HEK293 (cell line): Measurements from ENCODE around the gene CCDC61.

Experiments
- CTCF ChIA-PET: fragments of 350-600 bp; formaldehyde crosslinking; extraction: SDS; loops from one replicate; lab custom pipeline; 2021; ENCODE audit warnings: antibody characterized with exemption; lab: Yijun Ruan, JAX
- POLR2A ChIA-PET: fragments of 300-600 bp; formaldehyde crosslinking; extraction: SDS; loops from one replicate; lab custom pipeline; 2020; ENCODE audit warnings: antibody characterized with exemption, inconsistent platforms; lab: Yijun Ruan, JAX
- H3K27ac ChIP-seq: fragments of 200-500 bp; sonication (Bioruptor generic); 2 replicates; pipeline ENCODE4 v1.5.1; 2014; ENCODE audit warnings: low read depth, low read length, control low read depth, inconsistent platforms; ENCODE audit errors: extremely low read depth
- H3K36me3 ChIP-seq, 2 experiments: fragments of 200-500 bp in 1 of 2; sonication (Bioruptor generic) in 1 of 2; 1 replicate in 1 of 2; 2 replicates in 1 of 2; pipeline ENCODE4 v1.5.1; 2014 to 2017; ENCODE audit warnings: inconsistent platforms in 2 of 2, low read length in 2 of 2; ENCODE audit not compliant: control insufficient read depth in 2 of 2, insufficient read depth in 1 of 2
- H3K4me1 ChIP-seq: fragments of 200-500 bp; sonication (Bioruptor generic); 2 replicates; pipeline ENCODE4 v1.5.1; 2014; ENCODE audit warnings: mild to moderate bottlenecking, low read length, inconsistent platforms; ENCODE audit not compliant: control insufficient read depth, insufficient read depth
- H3K4me3 ChIP-seq: 2 replicates; pipeline ENCODE4 v1.5.1; 2011; ENCODE audit warnings: low read depth, mild to moderate bottlenecking, control low read depth, low read length, moderate library complexity
- H3K9me3 ChIP-seq: fragments of 200-500 bp; sonication (Bioruptor generic); 2 replicates; pipeline ENCODE4 v1.5.1; 2014; ENCODE audit warnings: low read depth, low read length, inconsistent platforms; ENCODE audit not compliant: control insufficient read depth, insufficient read depth
- FEZF1 ChIP-seq: fragments of 450-650 bp; formaldehyde crosslinking; IDR thresholded peaks from 2 replicates; pipeline ENCODE4 v1.5.1; 2016; ENCODE audit warnings: missing biosample characterization, missing genetic modification characterization
- KLF1 ChIP-seq: fragments of 450-650 bp; formaldehyde crosslinking; IDR thresholded peaks from 2 replicates; pipeline ENCODE4 v1.5.1; 2016; ENCODE audit warnings: missing biosample characterization, missing genetic modification characterization
- MZF1 ChIP-seq: fragments of 450-650 bp; formaldehyde crosslinking; IDR thresholded peaks from 2 replicates; pipeline ENCODE4 v1.5.1; 2017; ENCODE audit warnings: missing biosample characterization, missing genetic modification characterization, borderline replicate concordance
- SCRT1 ChIP-seq: fragments of 450-650 bp; formaldehyde crosslinking; IDR thresholded peaks from 2 replicates; pipeline ENCODE4 v1.5.1; 2016; ENCODE audit warnings: missing biosample characterization, missing genetic modification characterization, borderline replicate concordance
- TCF7L2 ChIP-seq: IDR thresholded peaks from 2 replicates; pipeline ENCODE4 v1.6.1; 2011; ENCODE audit warnings: low read depth, mild to moderate bottlenecking, inconsistent platforms, low read length, moderate library complexity, borderline replicate concordance
- ZBTB8A ChIP-seq: fragments of 450-650 bp; formaldehyde crosslinking; IDR thresholded peaks from 2 replicates; pipeline ENCODE4 v1.5.1; 2016; ENCODE audit warnings: missing biosample characterization, missing genetic modification characterization
- ZNF114 ChIP-seq: fragments of 450-650 bp; formaldehyde crosslinking; IDR thresholded peaks from 2 replicates; pipeline ENCODE4 v1.5.0; 2017; ENCODE audit warnings: missing biosample characterization, missing genetic modification characterization
- ZNF175 ChIP-seq: fragments of 450-650 bp; formaldehyde crosslinking; IDR thresholded peaks from 2 replicates; pipeline ENCODE4 v1.5.1; 2016; ENCODE audit warnings: missing biosample characterization, missing genetic modification characterization
- ZNF214 ChIP-seq: fragments of 450-650 bp; formaldehyde crosslinking; IDR thresholded peaks from 2 replicates; pipeline ENCODE4 v1.5.1; 2017; ENCODE audit warnings: missing biosample characterization, mild to moderate bottlenecking, missing genetic modification characterization, borderline replicate concordance
- ZNF311 ChIP-seq: fragments of 450-650 bp; formaldehyde crosslinking; IDR thresholded peaks from 2 replicates; pipeline ENCODE4 v1.5.1; 2017; ENCODE audit warnings: missing biosample characterization, missing genetic modification characterization, borderline replicate concordance
- ZNF366 ChIP-seq: fragments of 450-650 bp; formaldehyde crosslinking; conservative IDR thresholded peaks from 2 replicates; pipeline ENCODE4 v1.5.1; 2016; ENCODE audit warnings: missing biosample characterization, missing genetic modification characterization
- ZNF416 ChIP-seq: fragments of 450-650 bp; formaldehyde crosslinking; IDR thresholded peaks from 2 replicates; pipeline ENCODE4 v1.5.1; 2016; ENCODE audit warnings: missing biosample characterization, missing genetic modification characterization
- ZNF600 ChIP-seq: fragments of 450-650 bp; formaldehyde crosslinking; IDR thresholded peaks from 2 replicates; pipeline ENCODE4 v1.5.1; 2016; ENCODE audit warnings: missing biosample characterization, missing genetic modification characterization
- ZNF623 ChIP-seq: fragments of 450-650 bp; formaldehyde crosslinking; IDR thresholded peaks from 2 replicates; pipeline ENCODE4 v1.5.1; 2016; ENCODE audit warnings: missing biosample characterization, missing genetic modification characterization
- ZNF701 ChIP-seq: fragments of 450-650 bp; formaldehyde crosslinking; IDR thresholded peaks from 2 replicates; pipeline ENCODE4 v1.5.1; 2016; ENCODE audit warnings: missing biosample characterization, missing genetic modification characterization
- ZNF707 ChIP-seq: fragments of 450-650 bp; formaldehyde crosslinking; IDR thresholded peaks from 2 replicates; pipeline ENCODE4 v1.5.1; 2016; ENCODE audit warnings: missing biosample characterization, missing genetic modification characterization
- ZNF747 ChIP-seq: fragments of 450-650 bp; formaldehyde crosslinking; IDR thresholded peaks from 2 replicates; pipeline ENCODE4 v1.5.1; 2016; ENCODE audit warnings: missing biosample characterization, missing genetic modification characterization
- ZNF776 ChIP-seq: fragments of 450-650 bp; formaldehyde crosslinking; IDR thresholded peaks from 2 replicates; pipeline ENCODE4 v1.5.0; 2017; ENCODE audit warnings: missing biosample characterization, missing genetic modification characterization, borderline replicate concordance
- TF ChIP-seq, protein P1 (sequence below): fragments of 450-650 bp; formaldehyde crosslinking; IDR thresholded peaks from 2 replicates; pipeline ENCODE4 v1.5.1; 2016; ENCODE audit warnings: missing biosample characterization, missing genetic modification characterization
- TF ChIP-seq, protein P2 (sequence below): fragments of 450-650 bp; formaldehyde crosslinking; IDR thresholded peaks from 2 replicates; pipeline ENCODE4 v1.5.1; 2016; ENCODE audit warnings: missing biosample characterization, missing genetic modification characterization
- TF ChIP-seq, protein P3 (sequence below): fragments of 450-650 bp; formaldehyde crosslinking; IDR thresholded peaks from 2 replicates; pipeline ENCODE4 v1.5.1; 2016; ENCODE audit warnings: missing biosample characterization, missing genetic modification characterization

Gene CCDC61

DNA sequence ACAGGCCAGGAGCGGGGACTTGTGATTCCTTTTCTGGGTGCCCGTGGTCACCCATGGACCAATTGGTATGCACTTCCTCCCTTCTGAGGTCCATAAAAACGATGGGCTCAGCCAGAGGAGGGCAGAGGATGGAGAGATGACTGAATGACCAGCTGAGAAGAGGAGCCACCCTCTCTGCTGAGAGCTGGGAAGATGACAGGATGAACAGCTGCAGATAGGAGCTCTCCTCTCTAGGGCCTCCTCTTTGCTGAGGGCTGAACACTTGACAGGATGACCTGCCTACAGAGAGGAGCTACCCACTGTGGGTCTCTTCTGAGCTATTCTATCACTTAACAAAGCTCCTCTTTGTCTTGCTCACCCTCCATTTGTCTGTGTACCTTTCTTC, 41.5 kb downstream of the CCDC61 start:
- H3K9me3 ChIP-seq, result no peaks in the 10 kb centered on the region
- H3K4me1 ChIP-seq, result peaks cover 13% of the 10 kb centered on the region
- TF ChIP-seq ZNF366 (tag by site-specific recombination), result no peak
- no peak for TF ChIP-seq FEZF1 (tag by site-specific recombination)
- TF ChIP-seq ZNF175 (tag by site-specific recombination), result no peak
- no peak for TF ChIP-seq ZNF623
- TF ChIP-seq ZNF747 (tag by site-specific recombination), result no peak
- TF ChIP-seq ZNF707 (tag by site-specific recombination), result no peak
- TF ChIP-seq, protein P1, sequence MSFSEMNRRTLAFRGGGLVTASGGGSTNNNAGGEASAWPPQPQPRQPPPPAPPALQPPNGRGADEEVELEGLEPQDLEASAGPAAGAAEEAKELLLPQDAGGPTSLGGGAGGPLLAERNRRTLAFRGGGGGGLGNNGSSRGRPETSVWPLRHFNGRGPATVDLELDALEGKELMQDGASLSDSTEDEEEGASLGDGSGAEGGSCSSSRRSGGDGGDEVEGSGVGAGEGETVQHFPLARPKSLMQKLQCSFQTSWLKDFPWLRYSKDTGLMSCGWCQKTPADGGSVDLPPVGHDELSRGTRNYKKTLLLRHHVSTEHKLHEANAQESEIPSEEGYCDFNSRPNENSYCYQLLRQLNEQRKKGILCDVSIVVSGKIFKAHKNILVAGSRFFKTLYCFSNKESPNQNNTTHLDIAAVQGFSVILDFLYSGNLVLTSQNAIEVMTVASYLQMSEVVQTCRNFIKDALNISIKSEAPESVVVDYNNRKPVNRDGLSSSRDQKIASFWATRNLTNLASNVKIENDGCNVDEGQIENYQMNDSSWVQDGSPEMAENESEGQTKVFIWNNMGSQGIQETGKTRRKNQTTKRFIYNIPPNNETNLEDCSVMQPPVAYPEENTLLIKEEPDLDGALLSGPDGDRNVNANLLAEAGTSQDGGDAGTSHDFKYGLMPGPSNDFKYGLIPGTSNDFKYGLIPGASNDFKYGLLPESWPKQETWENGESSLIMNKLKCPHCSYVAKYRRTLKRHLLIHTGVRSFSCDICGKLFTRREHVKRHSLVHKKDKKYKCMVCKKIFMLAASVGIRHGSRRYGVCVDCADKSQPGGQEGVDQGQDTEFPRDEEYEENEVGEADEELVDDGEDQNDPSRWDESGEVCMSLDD (tag by site-specific recombination), result no peak
- TF ChIP-seq ZNF311 (tag by site-specific recombination), result no peak
- TF ChIP-seq, protein P2, sequence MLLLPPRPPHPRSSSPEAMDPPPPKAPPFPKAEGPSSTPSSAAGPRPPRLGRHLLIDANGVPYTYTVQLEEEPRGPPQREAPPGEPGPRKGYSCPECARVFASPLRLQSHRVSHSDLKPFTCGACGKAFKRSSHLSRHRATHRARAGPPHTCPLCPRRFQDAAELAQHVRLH (tag by site-specific recombination), result no peak
- TF ChIP-seq TCF7L2, result no peak
- TF ChIP-seq ZBTB8A, result no peak
- TF ChIP-seq ZNF114 (tag by site-specific recombination), result no peak
- TF ChIP-seq ZNF600, result no peak
- TF ChIP-seq ZNF776 (tag by site-specific recombination), result no peak
- TF ChIP-seq MZF1 (tag by site-specific recombination), result no peak
- TF ChIP-seq ZNF214, result no peak
- no peak for TF ChIP-seq SCRT1 (tag by site-specific recombination)
- H3K36me3 ChIP-seq, result no peaks in the 10 kb centered on the region
- ChIA-PET CTCF (interaction anchor here (1.0 to 21.8 kb wide), 6 partner anchors 8 to 228 kb away, joined by 3 to 625 read pairs (median 4); no protein-coding TSS in a partner anchor), POLR2A (interaction anchor here (0.8 kb wide), 1 partner anchor 32 kb away, joined by 3 read pairs; no protein-coding TSS in a partner anchor)
- H3K27ac ChIP-seq, result no peak overlapping the region
- H3K4me3 ChIP-seq, result no peak overlapping the region

DNA sequence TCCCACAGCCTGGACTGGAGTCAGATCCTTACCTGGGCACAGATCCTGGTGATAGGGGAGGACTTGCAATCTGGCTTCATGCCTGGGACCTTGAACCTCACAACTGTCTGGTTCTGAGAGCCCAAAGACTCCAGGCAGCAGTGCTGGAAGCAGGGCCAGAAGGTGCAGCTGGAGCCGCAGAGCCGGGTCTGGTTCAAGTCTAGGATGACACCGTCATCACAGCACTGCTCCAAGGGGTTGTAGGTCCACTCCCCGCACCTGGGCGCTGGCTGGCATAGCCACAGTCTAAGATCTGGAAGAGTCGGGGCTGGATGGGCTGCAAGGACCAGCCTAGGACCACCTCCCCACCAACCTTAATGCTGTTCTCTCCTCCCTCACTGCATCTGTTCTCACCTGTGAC, 44.9 kb downstream of the CCDC61 start:
- TF ChIP-seq, protein P3, sequence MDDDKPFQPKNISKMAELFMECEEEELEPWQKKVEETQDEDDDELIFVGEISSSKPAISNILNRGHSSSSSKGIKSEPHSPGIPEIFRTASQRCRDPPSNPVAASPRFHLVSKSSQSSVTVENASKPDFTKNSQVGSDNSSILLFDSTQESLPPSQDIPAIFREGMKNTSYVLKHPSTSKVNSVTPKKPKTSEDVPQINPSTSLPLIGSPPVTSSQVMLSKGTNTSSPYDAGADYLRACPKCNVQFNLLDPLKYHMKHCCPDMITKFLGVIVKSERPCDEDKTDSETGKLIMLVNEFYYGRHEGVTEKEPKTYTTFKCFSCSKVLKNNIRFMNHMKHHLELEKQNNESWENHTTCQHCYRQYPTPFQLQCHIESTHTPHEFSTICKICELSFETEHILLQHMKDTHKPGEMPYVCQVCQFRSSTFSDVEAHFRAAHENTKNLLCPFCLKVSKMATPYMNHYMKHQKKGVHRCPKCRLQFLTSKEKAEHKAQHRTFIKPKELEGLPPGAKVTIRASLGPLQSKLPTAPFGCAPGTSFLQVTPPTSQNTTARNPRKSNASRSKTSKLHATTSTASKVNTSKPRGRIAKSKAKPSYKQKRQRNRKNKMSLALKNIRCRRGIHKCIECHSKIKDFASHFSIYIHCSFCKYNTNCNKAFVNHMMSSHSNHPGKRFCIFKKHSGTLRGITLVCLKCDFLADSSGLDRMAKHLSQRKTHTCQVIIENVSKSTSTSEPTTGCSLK (tag by site-specific recombination), result no peak
- TF ChIP-seq KLF1 (tag by site-specific recombination) (no peak), ZNF416 (tag by site-specific recombination) (no peak), ZNF701 (tag by site-specific recombination) (no peak)
- TF ChIP-seq, all 188 proteins: peak for 0
- Histone ChIP-seq H3K4me3 (no peak overlapping the region), H3K27ac (peak overlapping the region; percentile 18; the same call in 1 of the 2 replicates), H3K9me3 (no peaks in the 10 kb centered on the region; the same call in 1 of the 2 replicates), H3K36me3 (no peaks in the 10 kb centered on the region), H3K4me1 (peaks cover 16% of the 10 kb centered on the region)
- CTCF ChIA-PET, result interaction anchor here (0.6 to 8.1 kb wide), 6 partner anchors 10 to 361 kb away, joined by 3 to 120 read pairs (median 9); no protein-coding TSS in a partner anchor
- POLR2A ChIA-PET, result interaction anchor here (1.2 to 2.9 kb wide), 2 partner anchors 17 to 37 kb away, joined by 3 to 12 read pairs; no protein-coding TSS in a partner anchor
